ENCODE data around the gene DEFB123.

- TF ChIP-seq CTCF (IDR thresholded peaks at IDR 0.05) (no peak), POLR2A (IDR thresholded peaks at IDR 0.05) (no peak)
Measured at GRCh38 chr20:31418307-31418706, 22.1 kb upstream of the DEFB123 start.
